Hair follicle dermal papilla cell (primary cell): ENCODE data around the gene COL6A5. TPM values are rescaled to one million over a fixed set of nuclear protein-coding genes. Genes with fewer than 3 reads are reported as not detected.

ENCODE experiments used
- total RNA-seq: library from RNA; depleted of rRNA; stranded (reverse); fragments of >200 nt; gene quantifications from 2 replicates; pipeline ENCODE4 v1.2.3, GENCODE V29; 2012

The COL6A5 gene
- total RNA-seq = under 0.01 and 0.97 TPM in 2 replicates

GRCh38 chr3:130345487-130346079 lies at the start of gene COL6A5:
Gene COL6A5, plus strand, starts transcription at chr3:130345672. Its CDS starts 27,967 bp downstream, at chr3:130373639.

GRCh38 chr3:130516645-130517512 lies 171.4 kb downstream of the COL6A5 start, which contains the start of gene COL6A6:
Gene COL6A6, plus strand, starts transcription at chr3:130517177. Its CDS starts 43,188 bp downstream, at chr3:130560365.

Other genes with a start within 250 kb of the COL6A5 start
- gene COL6A6, start 171.5 kb downstream of the COL6A5 start, total RNA-seq = 0.85 and 1.3 TPM in 2 replicates